Activated naive CD4-positive, alpha-beta T cell treated with anti-CD3 and anti-CD28 coated beads, Interleukin-2, amount 50 U/mL, for 72 hours (primary cell): ENCODE measurements around the gene TEPSIN. TPM values are rescaled to one million over a fixed set of nuclear protein-coding genes. Genes with fewer than 3 reads are reported as not detected.

Source experiments
- ATAC-seq, 2 donors: fragments of 150-1000 bp; cut with Tn5 transposase; 2 replicates each; pipeline ENCODE4 v1.10.0; 2021; ENCODE audit warnings: mild to moderate bottlenecking in 2 of 2, moderate library complexity in 2 of 2
- DNase-seq, 2 donors: peaks; one replicate each; pipeline ENCODE4 v3.0.0; 2021 to 2022; ENCODE audit warnings: low spot score in 2 of 2
- H3K27ac Mint-ChIP-seq, 2 donors: one replicate each; pipeline ENCODE4 v1.8.0; 2022; ENCODE audit warnings: mild to moderate bottlenecking in 2 of 2, mixed read lengths in 2 of 2
- H3K36me3 Mint-ChIP-seq, 2 donors: one replicate each; pipeline ENCODE4 v1.8.0; 2022; ENCODE audit warnings: mixed read lengths in 2 of 2
- H3K9me3 Mint-ChIP-seq, 2 donors: one replicate each; pipeline ENCODE4 v1.8.0; 2022; ENCODE audit warnings: mixed read lengths in 2 of 2
- total RNA-seq, 2 donors: library from RNA; stranded (reverse); gene quantifications; one replicate each; pipeline ENCODE4 v1.2.3, GENCODE V29; 2022

The TEPSIN gene
- total RNA-seq, 2 donors from 2014 or later = 23.2 to 38.7 TPM

GRCh38 chr17:81202318-81202717 is 36.5 kb downstream of the TEPSIN start:
- no peak overlapping the region for H3K27ac Mint-ChIP-seq
- no peaks in the 10 kb centered on the region for H3K9me3 Mint-ChIP-seq
- no peak for DNase-seq
- no peak for ATAC-seq
- no peaks in the 10 kb centered on the region for H3K36me3 Mint-ChIP-seq

GRCh38 chr17:81200695-81201580 is 37.9 kb downstream of the TEPSIN start:
- Mint-ChIP-seq H3K27ac (no peak overlapping the region), H3K9me3 (no peaks in the 10 kb centered on the region), H3K36me3 (no peaks in the 10 kb centered on the region)
- DNase-seq (no peak), ATAC-seq (peak; percentile 49 to 65)

GRCh38 chr17:81200201-81200600 is 38.7 kb downstream of the TEPSIN start:
- H3K36me3 Mint-ChIP-seq = no peaks in the 10 kb centered on the region
- no peaks in the 10 kb centered on the region for H3K9me3 Mint-ChIP-seq
- no peak for ATAC-seq
- H3K27ac Mint-ChIP-seq = no peak overlapping the region
- no peak for DNase-seq

- no peak overlapping the region for H3K27ac Mint-ChIP-seq
- DNase-seq (no peak), ATAC-seq (no peak)
- H3K36me3 Mint-ChIP-seq = no peaks in the 10 kb centered on the region
- H3K9me3 Mint-ChIP-seq = no peaks in the 10 kb centered on the region
Measured at GRCh38 chr17:81199482-81199830, 39.4 kb downstream of the TEPSIN start.

- ATAC-seq (no peak), DNase-seq (no peak)
- H3K36me3 Mint-ChIP-seq = no peaks in the 10 kb centered on the region
- H3K9me3 Mint-ChIP-seq = no peaks in the 10 kb centered on the region
- H3K27ac Mint-ChIP-seq = peak overlapping the region in 1 of 2 donors; percentile 4
Measured at GRCh38 chr17:81198826-81199481, 39.9 kb downstream of the TEPSIN start.

GRCh38 chr17:81197831-81198490 is 40.9 kb downstream of the TEPSIN start:
- ATAC-seq (no peak), DNase-seq (no peak)
- H3K9me3 Mint-ChIP-seq = no peaks in the 10 kb centered on the region
- no peak overlapping the region for H3K27ac Mint-ChIP-seq
- H3K36me3 Mint-ChIP-seq = no peaks in the 10 kb centered on the region

GRCh38 chr17:81197409-81197795 is 41.5 kb downstream of the TEPSIN start:
- H3K27ac Mint-ChIP-seq = no peak overlapping the region
- no peaks in the 10 kb centered on the region for H3K36me3 Mint-ChIP-seq
- no peaks in the 10 kb centered on the region for H3K9me3 Mint-ChIP-seq
- no peak for ATAC-seq
- DNase-seq = no peak

- DNase-seq (no peak), ATAC-seq (no peak)
- H3K36me3 Mint-ChIP-seq = no peaks in the 10 kb centered on the region
- no peaks in the 10 kb centered on the region for H3K9me3 Mint-ChIP-seq
- no peak overlapping the region for H3K27ac Mint-ChIP-seq
Measured at GRCh38 chr17:81196505-81197408, 42.1 kb downstream of the TEPSIN start.

- ATAC-seq (no peak), DNase-seq (no peak)
- no peaks in the 10 kb centered on the region for H3K36me3 Mint-ChIP-seq
- no peaks in the 10 kb centered on the region for H3K9me3 Mint-ChIP-seq
- H3K27ac Mint-ChIP-seq = no peak overlapping the region
Measured at GRCh38 chr17:81195941-81196495, 42.8 kb downstream of the TEPSIN start.

GRCh38 chr17:81194941-81195901 is 43.6 kb downstream of the TEPSIN start:
- Mint-ChIP-seq H3K9me3 (no peaks in the 10 kb centered on the region), H3K27ac (no peak overlapping the region), H3K36me3 (no peaks in the 10 kb centered on the region)
- DNase-seq (no peak), ATAC-seq (no peak)

GRCh38 chr17:81194225-81194760 is 44.6 kb downstream of the TEPSIN start:
- H3K36me3 Mint-ChIP-seq = no peaks in the 10 kb centered on the region

GRCh38 chr17:81193470-81194224 is 45.2 kb downstream of the TEPSIN start:
- Mint-ChIP-seq H3K27ac (no peak overlapping the region), H3K9me3 (no peaks in the 10 kb centered on the region), H3K36me3 (no peaks in the 10 kb centered on the region)
- ATAC-seq (no peak), DNase-seq (no peak)

More at GRCh38 chr17:81194225-81194760, 44.6 kb downstream of the TEPSIN start:
- Mint-ChIP-seq H3K27ac (no peak overlapping the region), H3K9me3 (no peaks in the 10 kb centered on the region)
- DNase-seq (no peak), ATAC-seq (no peak)

- ATAC-seq (no peak), DNase-seq (no peak)
- Mint-ChIP-seq H3K36me3 (no peaks in the 10 kb centered on the region), H3K9me3 (no peaks in the 10 kb centered on the region), H3K27ac (no peak overlapping the region)
Measured at GRCh38 chr17:81193051-81193410, 45.8 kb downstream of the TEPSIN start.

- no peaks in the 10 kb centered on the region for H3K36me3 Mint-ChIP-seq
- ATAC-seq = no peak
- no peak overlapping the region for H3K27ac Mint-ChIP-seq
- no peaks in the 10 kb centered on the region for H3K9me3 Mint-ChIP-seq
- no peak for DNase-seq
Measured at GRCh38 chr17:81192386-81193050, 46.3 kb downstream of the TEPSIN start.
